ENCODE results near the gene PSMD2.

PSMD2 gene

DNA sequence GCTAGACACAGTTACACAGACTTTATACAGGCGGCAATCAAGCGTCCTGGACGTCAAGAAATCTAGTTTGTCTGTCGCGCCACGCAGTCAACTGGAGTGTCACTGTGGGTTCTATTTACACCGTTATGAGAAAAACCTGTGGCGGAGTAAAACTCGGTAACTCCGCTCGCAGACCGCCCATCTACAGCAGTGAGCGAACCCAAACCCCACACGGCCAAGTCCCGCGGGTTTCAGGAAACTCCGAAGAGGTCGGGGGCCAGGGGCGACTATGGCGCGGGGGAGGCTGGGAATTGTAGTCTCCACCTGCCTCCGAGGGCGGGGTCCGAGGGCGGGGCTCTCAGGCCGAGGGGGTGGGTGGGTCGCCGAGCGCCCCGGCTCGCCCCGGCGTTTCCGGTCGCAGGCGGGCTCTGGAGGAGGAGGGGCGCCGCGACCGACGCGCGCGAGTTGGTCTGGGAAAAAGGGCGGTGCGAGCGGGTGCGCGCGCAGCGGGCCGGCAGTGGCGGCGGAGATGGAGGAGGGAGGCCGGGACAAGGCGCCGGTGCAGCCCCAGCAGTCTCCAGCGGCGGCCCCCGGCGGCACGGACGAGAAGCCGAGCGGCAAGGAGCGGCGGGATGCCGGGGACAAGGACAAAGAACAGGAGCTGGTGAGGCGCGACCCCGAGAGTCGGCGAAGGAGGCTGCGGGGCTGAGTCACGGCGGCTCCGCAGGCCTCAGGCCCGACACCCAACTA lies at the start of gene PSMD2:
Gene PSMD2 (plus strand): TSS at position 483 of the 729 bp plus-strand sequence. CDS start 26 bp downstream, at position 509.
- peak; percentile 95 for DNase-seq (ENCODE audit: low read depth)
- TF ChIP-seq, protein P1, sequence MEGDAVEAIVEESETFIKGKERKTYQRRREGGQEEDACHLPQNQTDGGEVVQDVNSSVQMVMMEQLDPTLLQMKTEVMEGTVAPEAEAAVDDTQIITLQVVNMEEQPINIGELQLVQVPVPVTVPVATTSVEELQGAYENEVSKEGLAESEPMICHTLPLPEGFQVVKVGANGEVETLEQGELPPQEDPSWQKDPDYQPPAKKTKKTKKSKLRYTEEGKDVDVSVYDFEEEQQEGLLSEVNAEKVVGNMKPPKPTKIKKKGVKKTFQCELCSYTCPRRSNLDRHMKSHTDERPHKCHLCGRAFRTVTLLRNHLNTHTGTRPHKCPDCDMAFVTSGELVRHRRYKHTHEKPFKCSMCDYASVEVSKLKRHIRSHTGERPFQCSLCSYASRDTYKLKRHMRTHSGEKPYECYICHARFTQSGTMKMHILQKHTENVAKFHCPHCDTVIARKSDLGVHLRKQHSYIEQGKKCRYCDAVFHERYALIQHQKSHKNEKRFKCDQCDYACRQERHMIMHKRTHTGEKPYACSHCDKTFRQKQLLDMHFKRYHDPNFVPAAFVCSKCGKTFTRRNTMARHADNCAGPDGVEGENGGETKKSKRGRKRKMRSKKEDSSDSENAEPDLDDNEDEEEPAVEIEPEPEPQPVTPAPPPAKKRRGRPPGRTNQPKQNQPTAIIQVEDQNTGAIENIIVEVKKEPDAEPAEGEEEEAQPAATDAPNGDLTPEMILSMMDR (conservative IDR thresholded peaks at IDR 0.05; ENCODE audit: low read length) = no peak
- peak within 1 kb of the TSS; percentile 96 for H3K4me3 ChIP-seq (ENCODE audit: low read length)

DNA sequence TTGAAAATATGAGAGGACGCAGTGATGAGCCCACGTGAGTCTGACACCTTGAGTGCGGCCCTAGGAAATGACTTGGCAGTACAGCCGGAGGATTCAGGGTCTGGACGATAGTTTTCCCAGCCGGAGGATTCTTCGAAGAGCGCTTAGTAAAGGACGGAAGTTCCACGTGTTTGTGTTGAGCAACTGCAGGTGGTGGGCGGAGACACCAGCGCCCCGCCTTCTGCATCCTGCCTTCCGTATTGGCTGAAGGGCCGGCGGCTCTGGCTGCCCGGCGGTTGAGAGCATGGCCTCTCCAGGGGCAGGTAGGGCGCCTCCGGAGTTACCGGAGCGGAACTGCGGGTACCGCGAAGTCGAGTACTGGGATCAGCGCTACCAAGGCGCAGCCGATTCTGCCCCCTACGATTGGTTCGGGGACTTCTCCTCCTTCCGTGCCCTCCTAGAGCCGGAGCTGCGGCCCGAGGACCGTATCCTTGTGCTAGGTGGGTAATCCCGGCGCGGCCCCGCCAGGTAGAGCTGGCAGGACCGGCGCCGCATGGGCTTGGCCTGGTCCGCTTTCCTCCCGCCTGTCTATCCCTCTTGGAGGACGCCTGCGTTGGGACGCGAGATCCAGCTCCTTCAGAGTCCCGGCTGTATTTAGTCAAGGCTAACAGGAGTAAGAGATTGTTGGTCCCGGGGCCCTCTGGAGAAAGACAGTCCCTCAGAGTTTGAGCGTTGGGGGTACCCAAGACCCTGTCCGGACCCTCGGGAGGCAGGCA lies 49.5 kb upstream of the PSMD2 start, which contains the start of gene EEF1AKMT4:
Gene EEF1AKMT4 (plus strand): TSS at position 261 of the 755 bp plus-strand sequence. CDS start 23 bp downstream, at position 284.
- peak; percentile 98 for DNase-seq (ENCODE audit: low read depth)
- TF ChIP-seq, protein P1 (conservative IDR thresholded peaks at IDR 0.05; ENCODE audit: low read length) = peak; percentile 45
- peak within 1 kb of the TSS; percentile 100 for H3K4me3 ChIP-seq (ENCODE audit: low read length)

DNA sequence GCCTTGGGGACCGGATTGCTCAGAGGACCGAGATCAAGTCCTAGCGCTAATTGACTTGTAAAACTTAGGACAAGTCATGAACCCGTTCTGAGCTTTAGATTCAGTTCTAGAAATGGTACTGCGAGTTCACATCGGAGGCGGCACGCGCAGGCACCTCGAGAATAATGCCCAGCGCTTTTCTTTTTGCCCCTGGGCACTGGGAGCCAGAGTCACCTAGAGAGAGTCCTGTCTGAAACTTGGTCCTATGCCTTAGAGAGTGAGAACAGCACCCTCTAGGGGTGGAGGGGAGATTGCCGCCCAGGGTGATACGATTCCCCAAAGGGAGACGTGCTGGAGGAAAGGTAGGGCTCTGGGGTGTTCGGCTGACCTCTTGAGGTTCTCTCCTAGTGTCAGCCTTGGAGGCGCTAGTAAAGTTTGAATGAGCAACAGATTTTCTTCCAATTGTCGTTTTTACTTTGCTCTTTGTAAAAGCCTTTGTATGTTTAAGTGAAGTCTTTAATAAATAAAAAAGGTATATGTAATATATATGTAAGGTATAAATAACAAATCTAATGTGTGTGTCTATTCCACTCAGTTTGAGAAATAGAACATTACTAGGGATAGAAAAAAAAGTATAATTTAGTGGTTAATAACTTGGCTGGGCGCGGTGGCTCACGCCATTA lies 48.7 kb upstream of the PSMD2 start:
- peak; percentile 84 for DNase-seq (ENCODE audit: low read depth)
- peak overlapping the region; percentile 100 for H3K4me3 ChIP-seq (ENCODE audit: low read length)
- TF ChIP-seq, protein P1 (conservative IDR thresholded peaks at IDR 0.05; ENCODE audit: low read length) = peak; percentile 98

DNA sequence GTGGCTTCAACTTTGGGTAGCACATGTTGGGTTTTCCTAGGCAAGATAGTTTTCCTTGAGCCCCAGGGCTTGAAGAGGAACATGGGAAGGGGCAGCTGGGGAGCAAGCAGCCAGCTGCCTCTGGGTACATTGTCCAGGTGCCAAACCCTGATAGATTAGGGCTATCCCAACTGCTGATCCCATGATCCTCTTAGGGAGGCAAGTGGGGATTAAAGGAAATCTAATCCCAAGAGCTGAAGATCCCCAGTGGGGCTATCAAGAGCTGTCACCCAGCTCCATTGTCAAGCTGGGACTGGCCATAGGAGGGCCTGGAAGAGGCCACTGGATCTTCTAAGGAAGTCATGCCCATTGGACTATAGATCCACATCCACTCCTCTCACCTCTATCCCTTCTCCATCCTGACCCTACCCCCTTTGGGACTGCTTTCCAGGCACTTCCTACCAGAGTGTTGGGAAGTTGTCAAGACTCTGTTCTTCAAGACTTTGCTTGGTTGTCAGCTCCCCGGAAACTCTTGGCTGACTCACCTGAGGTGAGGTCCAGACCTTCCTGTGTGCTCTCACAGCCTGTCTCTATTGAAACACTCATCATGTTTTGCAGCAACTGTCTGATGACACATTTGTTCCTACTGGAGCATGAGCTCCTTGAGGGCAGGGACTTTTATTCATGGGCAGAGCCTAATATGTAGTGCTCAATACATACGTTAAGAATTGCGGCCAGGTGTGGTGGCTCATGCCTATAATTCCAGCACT lies 43.6 kb upstream of the PSMD2 start:
- DNase-seq (ENCODE audit: low read depth) = no peak
- no peak overlapping the region for H3K4me3 ChIP-seq (ENCODE audit: low read length)
- TF ChIP-seq, protein P1 (conservative IDR thresholded peaks at IDR 0.05; ENCODE audit: low read length) = no peak

DNA sequence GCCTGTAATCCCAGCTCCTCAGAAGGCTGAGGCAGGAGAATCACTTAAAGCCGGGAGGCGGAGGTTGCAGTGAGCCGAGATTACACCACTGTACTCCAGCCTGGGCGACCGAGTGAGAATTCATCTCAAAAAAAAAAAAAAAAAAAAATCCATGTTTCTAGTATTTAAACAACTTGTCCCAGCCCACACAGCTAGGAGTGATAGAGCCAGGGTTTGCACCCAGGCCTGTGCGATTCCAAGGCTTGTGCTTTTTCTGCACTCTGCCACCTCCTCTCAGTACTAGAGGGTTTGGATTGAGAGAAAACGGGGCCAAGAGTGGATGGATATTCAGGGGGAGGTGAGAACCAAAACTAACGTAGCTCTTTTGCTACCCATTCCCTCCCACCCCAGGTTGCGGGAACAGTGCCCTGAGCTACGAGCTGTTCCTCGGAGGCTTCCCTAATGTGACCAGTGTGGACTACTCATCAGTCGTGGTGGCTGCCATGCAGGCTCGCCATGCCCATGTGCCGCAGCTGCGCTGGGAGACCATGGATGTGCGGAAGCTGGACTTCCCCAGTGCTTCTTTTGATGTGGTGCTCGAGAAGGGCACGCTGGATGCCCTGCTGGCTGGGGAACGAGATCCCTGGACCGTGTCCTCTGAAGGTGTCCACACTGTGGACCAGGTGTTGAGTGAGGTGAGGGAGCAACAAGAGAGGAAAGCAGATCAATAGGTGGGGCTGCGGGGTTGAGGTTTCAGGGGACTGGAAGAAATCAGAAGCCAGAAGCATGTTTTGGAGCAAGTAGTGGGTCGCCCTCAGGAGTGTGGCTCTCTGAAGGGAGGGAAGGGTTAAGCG lies 41.7 kb upstream of the PSMD2 start:
- H3K4me3 ChIP-seq (ENCODE audit: low read length) = no peak overlapping the region
- TF ChIP-seq, protein P1 (conservative IDR thresholded peaks at IDR 0.05; ENCODE audit: low read length) = no peak
- DNase-seq (ENCODE audit: low read depth) = no peak

DNA sequence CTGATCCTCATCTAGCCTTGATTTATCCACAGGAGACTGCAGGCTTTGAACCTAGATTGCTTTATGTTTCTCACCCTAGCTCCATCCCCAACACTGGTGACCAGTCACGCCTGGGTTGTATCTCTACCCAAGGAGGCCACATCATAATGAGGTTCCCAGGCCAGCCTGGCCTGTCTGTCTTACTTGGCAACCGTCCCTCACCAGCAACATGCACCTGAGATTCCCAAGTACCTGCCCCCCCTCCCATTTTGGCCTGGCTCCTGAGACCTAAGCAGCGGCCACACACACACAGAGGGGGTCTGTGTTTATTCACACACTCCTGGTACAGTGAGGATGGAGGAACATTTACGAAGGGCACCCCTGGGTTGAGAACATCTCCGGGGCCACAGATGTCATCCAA lies 40.1 kb upstream of the PSMD2 start:
- TF ChIP-seq, protein P1 (conservative IDR thresholded peaks at IDR 0.05; ENCODE audit: low read length) = no peak
- no peak for DNase-seq (ENCODE audit: low read depth)
- H3K4me3 ChIP-seq (ENCODE audit: low read length) = no peak overlapping the region

Data from AG10803 (cell line).